Urinary bladder (tissue), 4 donors: Measurements from ENCODE around the gene CTIF. TPM values are rescaled to one million over a fixed set of nuclear protein-coding genes. Genes with fewer than 3 reads are reported as not detected.

Source experiments
- DNase-seq: peaks from one replicate; pipeline ENCODE4 v3.0.0-alpha.2; 2015; ENCODE audit errors: extremely low spot score
- H3K27ac ChIP-seq: one replicate; pipeline ENCODE4 v1.5.1; 2013; ENCODE audit warnings: low read depth, mild to moderate bottlenecking, moderate library complexity
- H3K36me3 ChIP-seq: one replicate; pipeline ENCODE4 v1.6.1; 2013; ENCODE audit warnings: mild to moderate bottlenecking, moderate library complexity; ENCODE audit not compliant: insufficient read depth
- H3K4me1 ChIP-seq: one replicate; pipeline ENCODE4 v1.6.1; 2013; ENCODE audit warnings: mild to moderate bottlenecking, moderate library complexity; ENCODE audit not compliant: insufficient read depth
- H3K4me3 ChIP-seq: one replicate; pipeline ENCODE4 v1.5.1; 2013; ENCODE audit warnings: low read depth, low read length
- WGBS: extraction: QIAGEN DNeasy Blood & Tissue Kit; methylation state at CpG from one replicate; pipeline ENCODE4 v1.1.7; 2013; 5-methylcytosine and 5-hydroxymethylcytosine counted together
- polyA plus RNA-seq: library from polyadenylated mRNA; stranded (reverse); fragments of 200-250 nt; gene quantifications from one replicate; pipeline ENCODE4 v1.2.3, GENCODE V29; 2013
- total RNA-seq: library from RNA; depleted of rRNA; stranded (reverse); fragments of >200 nt; gene quantifications from one replicate; pipeline ENCODE4 v1.2.3, GENCODE V29; 2014
- donor health status: healthy with polysubstance abuse.
- donor health status: healthy.

CTIF gene
- total and polyA plus RNA-seq, 2 donors: 26.6 to 50.3 TPM

- no peak overlapping the region for H3K4me3 ChIP-seq
- WGBS: 91% methylated on average over 12 of the region's 12 CpGs
- no peaks in the 10 kb centered on the region for H3K4me1 ChIP-seq
- DNase-seq: no peak
- H3K36me3 ChIP-seq: no peaks in the 10 kb centered on the region
- H3K27ac ChIP-seq: no peak overlapping the region
Measured at GRCh38 chr18:48675912-48676311, 137.1 kb downstream of the CTIF start.

- 75% methylated on average over 8 of the region's 8 CpGs for WGBS
- H3K36me3 ChIP-seq: no peaks in the 10 kb centered on the region
- no peak overlapping the region for H3K27ac ChIP-seq
- no peaks in the 10 kb centered on the region for H3K4me1 ChIP-seq
- H3K4me3 ChIP-seq: no peak overlapping the region
- DNase-seq: no peak
Measured at GRCh38 chr18:48676346-48676745, 137.5 kb downstream of the CTIF start.

- Histone ChIP-seq H3K4me1 (no peaks in the 10 kb centered on the region), H3K36me3 (no peaks in the 10 kb centered on the region), H3K27ac (no peak overlapping the region), H3K4me3 (no peak overlapping the region)
- WGBS: 39% methylated on average over 17 of the region's 17 CpGs
- no peak for DNase-seq
Measured at GRCh38 chr18:48676756-48677368, 138.0 kb downstream of the CTIF start.

- no peak for DNase-seq
- Histone ChIP-seq H3K4me3 (no peak overlapping the region), H3K4me1 (no peaks in the 10 kb centered on the region), H3K27ac (no peak overlapping the region), H3K36me3 (no peaks in the 10 kb centered on the region)
- 84% methylated on average over 16 of the region's 16 CpGs for WGBS
Measured at GRCh38 chr18:48678237-48679115, 139.6 kb downstream of the CTIF start.

GRCh38 chr18:48679236-48679635, 140.4 kb downstream of the CTIF start:
- no peak for DNase-seq
- Histone ChIP-seq H3K36me3 (no peaks in the 10 kb centered on the region), H3K4me3 (no peak overlapping the region), H3K27ac (no peak overlapping the region), H3K4me1 (no peaks in the 10 kb centered on the region)
- 71% methylated on average over 3 of the region's 3 CpGs for WGBS

GRCh38 chr18:48680339-48681250, 141.8 kb downstream of the CTIF start:
- DNase-seq: no peak
- no peak overlapping the region for H3K4me3 ChIP-seq
- no peaks in the 10 kb centered on the region for H3K4me1 ChIP-seq
- H3K36me3 ChIP-seq: no peaks in the 10 kb centered on the region
- H3K27ac ChIP-seq: peak overlapping the region; percentile 33
- WGBS: 63% methylated on average over 23 of the region's 23 CpGs

GRCh38 chr18:48682768-48683167, 143.9 kb downstream of the CTIF start:
- no peak for DNase-seq
- H3K36me3 ChIP-seq: no peaks in the 10 kb centered on the region
- H3K27ac ChIP-seq: no peak overlapping the region
- no peak overlapping the region for H3K4me3 ChIP-seq
- H3K4me1 ChIP-seq: no peaks in the 10 kb centered on the region
- 97% methylated on average over 13 of the region's 13 CpGs for WGBS

GRCh38 chr18:48683197-48683596, 144.4 kb downstream of the CTIF start:
- no peaks in the 10 kb centered on the region for H3K4me1 ChIP-seq
- no peaks in the 10 kb centered on the region for H3K36me3 ChIP-seq
- H3K4me3 ChIP-seq: no peak overlapping the region
- 85% methylated on average over 6 of the region's 6 CpGs for WGBS
- H3K27ac ChIP-seq: no peak overlapping the region
- DNase-seq: no peak

GRCh38 chr18:48683661-48684060, 144.8 kb downstream of the CTIF start:
- no peak for DNase-seq
- no peaks in the 10 kb centered on the region for H3K4me1 ChIP-seq
- H3K36me3 ChIP-seq: no peaks in the 10 kb centered on the region
- WGBS: 90% methylated on average over 4 of the region's 4 CpGs
- H3K4me3 ChIP-seq: no peak overlapping the region
- no peak overlapping the region for H3K27ac ChIP-seq

- H3K36me3 ChIP-seq: no peaks in the 10 kb centered on the region
- WGBS: 79% methylated on average over 10 of the region's 10 CpGs
- no peak overlapping the region for H3K27ac ChIP-seq
- H3K4me3 ChIP-seq: no peak overlapping the region
- DNase-seq: no peak
- no peaks in the 10 kb centered on the region for H3K4me1 ChIP-seq
Measured at GRCh38 chr18:48687346-48688042, 148.7 kb downstream of the CTIF start.

GRCh38 chr18:48688961-48689360, 150.1 kb downstream of the CTIF start:
- no peaks in the 10 kb centered on the region for H3K36me3 ChIP-seq
- DNase-seq: no peak
- H3K4me3 ChIP-seq: no peak overlapping the region
- H3K4me1 ChIP-seq: no peaks in the 10 kb centered on the region
- 92% methylated on average over 9 of the region's 9 CpGs for WGBS
- no peak overlapping the region for H3K27ac ChIP-seq

GRCh38 chr18:48689548-48689947, 150.7 kb downstream of the CTIF start:
- 91% methylated on average over 4 of the region's 4 CpGs for WGBS
- Histone ChIP-seq H3K4me1 (no peaks in the 10 kb centered on the region), H3K4me3 (no peak overlapping the region), H3K36me3 (no peaks in the 10 kb centered on the region), H3K27ac (no peak overlapping the region)
- DNase-seq: no peak

- Histone ChIP-seq H3K36me3 (no peaks in the 10 kb centered on the region), H3K4me1 (no peaks in the 10 kb centered on the region), H3K4me3 (no peak overlapping the region), H3K27ac (no peak overlapping the region)
- DNase-seq: no peak
- WGBS: 95% methylated on average over 5 of the region's 5 CpGs
Measured at GRCh38 chr18:48690494-48690893, 151.7 kb downstream of the CTIF start.
